ENCODE measurements around the gene SPACA6.

SPACA6 gene

DNA sequence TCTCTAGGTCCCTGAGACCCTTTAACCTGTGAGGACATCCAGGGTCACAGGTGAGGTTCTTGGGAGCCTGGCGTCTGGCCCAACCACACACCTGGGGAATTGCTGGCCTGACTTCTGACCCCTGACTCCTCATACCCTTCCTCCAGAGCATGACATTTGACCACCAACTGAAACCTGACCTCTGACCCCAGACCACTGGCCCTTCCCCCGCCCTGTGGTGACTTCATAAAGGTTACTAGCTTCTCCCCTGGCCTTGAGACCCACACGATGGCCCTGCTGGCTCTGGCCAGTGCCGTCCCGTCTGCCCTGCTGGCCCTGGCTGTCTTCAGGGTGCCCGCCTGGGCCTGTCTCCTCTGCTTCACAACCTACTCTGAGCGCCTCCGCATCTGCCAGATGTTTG lies at the start of gene SPACA6:
Gene SPACA6, plus strand, starts transcription at position 71 of the 400 bp plus-strand sequence. Its CDS starts 197 bp downstream, at position 268.
- DNase-seq: no peak

DNA sequence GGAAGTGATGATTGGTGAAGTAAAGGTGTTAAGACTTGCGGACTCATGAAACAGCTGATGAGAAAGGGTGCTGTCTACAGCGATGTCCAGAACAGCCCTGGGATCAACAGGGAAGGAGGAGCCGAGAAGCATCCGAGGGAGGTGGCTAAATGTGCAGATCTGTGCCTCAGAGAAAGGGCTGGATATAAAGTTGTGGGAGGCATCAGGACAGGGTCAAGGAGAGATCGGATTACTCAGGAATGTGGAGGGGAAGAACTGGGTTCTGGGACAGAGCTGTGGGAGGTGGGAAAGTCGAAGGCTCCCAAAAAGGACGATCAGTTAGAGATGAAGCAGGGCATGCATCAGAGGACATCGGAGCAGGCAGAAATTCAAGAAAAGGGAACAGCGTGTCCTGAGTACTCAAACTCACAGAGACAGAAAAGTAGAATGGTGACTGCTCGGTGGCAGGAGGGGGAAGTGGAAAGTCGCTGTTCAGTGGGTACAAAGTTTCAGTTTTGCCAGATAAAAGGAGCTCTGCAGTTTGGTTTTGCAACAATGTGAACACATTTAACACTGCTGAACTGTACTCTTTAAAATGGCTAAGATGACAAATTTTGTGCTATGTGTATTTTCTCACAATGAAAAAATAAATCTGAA lies 48.4 kb upstream of the SPACA6 start:
- DNase-seq: peak; percentile 56

GRCh38 chr19:51646730-51647129 lies 46.4 kb upstream of the SPACA6 start, which contains the start of gene SIGLEC14:
TSS of gene SIGLEC14 (minus strand) at chr19:51646825. CDS start at chr19:51646759, 66 bp downstream.
- DNase-seq: peak; percentile 45

- no peak for DNase-seq
These were observed 45.8 kb upstream of the SPACA6 start for GRCh38 chr19:51647318-51647717.

DNA sequence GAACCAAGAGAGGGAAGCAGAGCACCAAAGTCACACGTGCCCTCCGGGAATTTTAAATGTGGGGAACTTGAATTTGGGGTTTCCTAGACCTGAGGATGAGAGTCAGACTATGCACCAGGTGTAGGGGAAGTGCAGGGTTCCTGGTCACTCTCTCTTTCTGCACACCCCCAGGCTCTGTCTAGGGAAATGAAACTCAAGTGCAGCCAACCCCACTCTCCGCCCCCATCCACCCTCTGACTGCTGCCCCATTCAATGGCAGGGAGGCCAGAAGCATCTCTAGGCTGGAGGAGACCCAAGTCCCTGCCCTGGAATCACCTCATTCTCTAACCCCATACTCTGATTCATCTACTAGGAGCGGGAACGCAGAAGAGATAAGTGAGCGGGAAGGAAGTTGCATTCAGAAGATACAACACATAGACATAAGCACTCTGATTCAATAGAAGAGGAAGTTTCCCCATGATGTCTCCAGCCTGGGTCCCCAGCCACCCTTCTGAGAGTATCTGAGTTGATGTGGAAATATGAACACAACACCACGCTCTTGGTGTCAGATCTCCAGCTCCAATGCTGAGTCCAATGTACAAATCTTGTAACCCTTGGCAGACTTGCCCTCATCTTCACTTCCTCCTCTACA lies 41.8 kb upstream of the SPACA6 start:
- peak; percentile 55 for DNase-seq

DNA sequence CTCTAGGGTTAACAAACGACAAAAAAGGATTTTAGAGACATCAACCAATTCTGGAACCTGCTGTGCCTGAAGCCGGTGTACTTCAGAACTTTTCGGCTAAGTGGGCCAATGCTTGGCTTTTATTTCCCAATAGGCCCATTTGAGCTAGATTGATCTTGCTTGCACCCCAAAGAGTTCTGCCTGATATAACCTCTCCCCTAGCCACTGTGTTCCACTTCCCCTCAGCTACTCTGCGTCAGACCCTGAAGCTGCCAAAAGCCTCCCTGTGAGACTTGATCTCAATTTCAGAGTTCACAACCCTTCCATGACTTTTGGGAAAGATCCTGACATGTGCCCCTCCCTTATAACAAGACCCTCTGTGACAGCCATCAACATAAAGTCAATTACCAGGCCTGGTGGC lies 40.9 kb upstream of the SPACA6 start:
- DNase-seq: no peak

DNA sequence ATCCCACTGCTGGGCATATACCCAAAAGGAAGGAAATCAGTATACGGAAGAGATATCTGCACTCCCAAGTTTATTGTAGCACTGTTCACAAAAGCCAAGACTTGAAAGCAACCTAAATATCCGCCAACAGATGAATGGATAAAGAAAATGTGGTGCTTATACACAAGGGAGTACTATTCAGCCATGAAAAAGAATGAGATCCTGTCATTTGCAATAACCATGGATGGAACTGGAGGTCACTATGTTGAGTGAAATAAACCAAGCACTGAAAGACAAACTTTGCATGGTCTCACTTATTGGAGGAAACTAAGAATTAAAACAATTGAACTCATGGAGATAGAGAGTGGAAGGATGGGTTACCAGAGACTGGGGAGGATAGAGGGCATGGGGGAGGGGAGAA lies 40.0 kb upstream of the SPACA6 start:
- no peak for DNase-seq

GRCh38 chr19:51654783-51655182 lies 38.3 kb upstream of the SPACA6 start:
- DNase-seq: no peak

DNA sequence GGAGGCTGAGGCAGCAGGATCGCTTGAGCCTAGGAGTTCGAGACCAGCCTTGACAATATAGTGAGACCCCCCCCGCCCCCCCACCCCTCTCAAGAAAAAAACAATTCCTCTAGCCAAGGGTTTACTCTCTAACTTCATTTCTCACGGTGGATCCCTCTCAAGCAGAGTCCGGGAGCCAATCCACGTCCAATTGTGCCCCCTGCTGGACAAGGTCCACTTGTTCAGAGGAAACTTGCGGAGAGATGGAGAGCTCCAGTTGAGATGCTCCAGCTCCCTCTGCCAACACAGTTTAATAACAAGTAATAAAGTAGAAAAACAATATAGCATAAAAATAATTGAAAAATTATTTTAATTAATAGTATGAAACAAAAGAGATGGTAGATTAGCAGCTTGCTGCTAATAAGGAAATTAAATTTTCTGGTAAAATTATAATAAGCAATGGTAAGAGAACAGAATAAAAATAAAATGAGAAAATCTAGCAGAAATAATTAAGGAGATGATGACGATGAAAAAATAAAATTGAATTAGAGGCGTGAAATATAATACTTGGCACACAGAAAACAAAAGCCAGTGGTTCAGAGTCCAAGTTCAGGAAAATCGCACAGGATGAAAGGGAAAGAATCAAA lies 32.0 kb upstream of the SPACA6 start:
- DNase-seq: peak; percentile 93

- DNase-seq: no peak
These were observed 29.5 kb upstream of the SPACA6 start for GRCh38 chr19:51663650-51664049.

DNA sequence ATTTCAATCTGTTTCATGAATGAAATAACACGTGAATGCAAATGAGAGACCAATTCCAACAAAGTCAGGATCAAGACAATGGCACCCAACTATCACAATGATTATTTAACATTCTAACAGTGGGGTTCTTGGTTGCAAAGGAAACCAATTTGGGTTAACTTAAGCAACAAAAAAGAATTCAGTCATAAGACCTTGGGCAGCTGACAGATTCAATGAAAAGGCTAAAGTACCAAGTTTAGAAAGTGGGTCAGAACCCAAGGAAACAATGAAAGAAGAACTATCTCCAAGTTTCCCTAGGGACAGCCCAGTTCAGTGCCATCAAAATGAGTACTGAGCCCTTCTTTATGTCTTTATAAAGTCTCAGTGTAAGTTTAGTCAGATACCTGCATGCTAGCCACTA lies 29.0 kb upstream of the SPACA6 start:
- DNase-seq: no peak

DNA sequence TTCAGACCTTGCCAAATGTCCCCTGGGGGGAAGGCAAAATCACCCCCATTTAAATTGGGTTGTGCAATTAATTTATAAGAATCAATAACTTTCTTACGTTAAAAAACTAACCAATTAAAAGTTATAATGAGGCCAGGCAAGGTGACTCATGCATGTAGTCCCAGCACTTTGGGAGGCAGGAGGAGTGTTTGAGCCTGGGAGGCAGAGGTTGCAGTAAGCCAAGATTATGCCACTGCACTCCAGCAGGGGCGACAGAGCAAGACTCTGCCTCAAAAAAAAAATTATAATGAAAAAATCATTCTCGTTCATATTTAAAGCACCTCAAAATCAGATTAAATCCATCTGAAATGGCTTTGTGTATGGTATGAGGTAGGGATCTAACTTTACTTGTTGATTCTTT lies 28.1 kb upstream of the SPACA6 start:
- DNase-seq: peak; percentile 9

GRCh38 chr19:51668216-51668615 lies 24.9 kb upstream of the SPACA6 start:
- DNase-seq: no peak

GRCh38 chr19:51675911-51676565 lies 17.1 kb upstream of the SPACA6 start:
- DNase-seq: peak; percentile 57

- peak; percentile 61 for DNase-seq
These were observed 16.5 kb upstream of the SPACA6 start for GRCh38 chr19:51676566-51677083.

- DNase-seq: no peak
These were observed 12.7 kb upstream of the SPACA6 start for GRCh38 chr19:51680474-51680873.

- peak; percentile 66 for DNase-seq
These were observed 11.7 kb upstream of the SPACA6 start for GRCh38 chr19:51681286-51681941.

DNA sequence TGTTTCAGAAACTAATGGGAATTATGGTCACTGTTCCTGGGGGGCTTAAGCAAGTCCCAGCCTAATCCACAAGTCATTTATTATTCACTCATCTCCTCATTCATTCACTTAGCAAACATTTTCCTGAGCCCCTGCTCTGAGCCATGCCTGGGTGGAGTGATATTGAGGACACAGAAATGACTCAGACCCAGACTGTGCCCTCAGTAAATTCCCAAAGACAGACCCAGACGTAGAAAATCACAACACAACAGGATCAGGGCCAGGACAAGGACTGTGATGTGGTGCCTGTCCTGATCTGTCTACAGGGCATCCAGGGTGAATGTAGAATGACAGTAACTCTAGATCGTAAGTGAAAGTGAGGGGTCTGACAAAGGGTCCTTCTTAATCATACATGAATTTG lies 7.0 kb upstream of the SPACA6 start:
- no peak for DNase-seq

- DNase-seq: peak; percentile 25
These were observed 5.1 kb upstream of the SPACA6 start for GRCh38 chr19:51687791-51688670.

GRCh38 chr19:51688671-51689571 lies 4.2 kb upstream of the SPACA6 start:
- peak; percentile 56 for DNase-seq
